Coronary artery (tissue), 2 donors: ENCODE results near the gene WFDC13.
"Not testable (repeated sequence)": the region's sequence is repeated elsewhere in the genome, so short reads cannot be mapped to it uniquely, and the experiment has no call there.

Experiments used
- DNase-seq: peaks from one replicate; pipeline ENCODE4 v3.0.0-alpha.2; 2017; ENCODE audit warnings: low spot score
- H3K27ac ChIP-seq, 2 donors: fragments of 200-600 bp; sonication (generic); one replicate each; pipeline ENCODE4 v1.5.1; 2016 to 2019
- H3K4me3 ChIP-seq: fragments of 200-600 bp; sonication (generic); 2 replicates; pipeline ENCODE4 v1.5.1; 2016; ENCODE audit warnings: mild to moderate bottlenecking, moderate library complexity
- TF ChIP-seq, protein P1 (sequence below): fragments of 200-600 bp; sonication (generic); IDR thresholded peaks from one replicate; pipeline ENCODE4 v1.5.1; 2019; ENCODE audit warnings: antibody characterized with exemption

The WFDC13 gene

GRCh38 chr20:45701104-45701503 is 734 bp upstream of the WFDC13 start:
- TF ChIP-seq, protein P1, sequence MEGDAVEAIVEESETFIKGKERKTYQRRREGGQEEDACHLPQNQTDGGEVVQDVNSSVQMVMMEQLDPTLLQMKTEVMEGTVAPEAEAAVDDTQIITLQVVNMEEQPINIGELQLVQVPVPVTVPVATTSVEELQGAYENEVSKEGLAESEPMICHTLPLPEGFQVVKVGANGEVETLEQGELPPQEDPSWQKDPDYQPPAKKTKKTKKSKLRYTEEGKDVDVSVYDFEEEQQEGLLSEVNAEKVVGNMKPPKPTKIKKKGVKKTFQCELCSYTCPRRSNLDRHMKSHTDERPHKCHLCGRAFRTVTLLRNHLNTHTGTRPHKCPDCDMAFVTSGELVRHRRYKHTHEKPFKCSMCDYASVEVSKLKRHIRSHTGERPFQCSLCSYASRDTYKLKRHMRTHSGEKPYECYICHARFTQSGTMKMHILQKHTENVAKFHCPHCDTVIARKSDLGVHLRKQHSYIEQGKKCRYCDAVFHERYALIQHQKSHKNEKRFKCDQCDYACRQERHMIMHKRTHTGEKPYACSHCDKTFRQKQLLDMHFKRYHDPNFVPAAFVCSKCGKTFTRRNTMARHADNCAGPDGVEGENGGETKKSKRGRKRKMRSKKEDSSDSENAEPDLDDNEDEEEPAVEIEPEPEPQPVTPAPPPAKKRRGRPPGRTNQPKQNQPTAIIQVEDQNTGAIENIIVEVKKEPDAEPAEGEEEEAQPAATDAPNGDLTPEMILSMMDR, result no peak
- H3K4me3 ChIP-seq, result no peak overlapping the region
- H3K27ac ChIP-seq, result no peak overlapping the region
- no peak for DNase-seq

- no peak within 1 kb of the TSS for H3K4me3 ChIP-seq
- no peak within 1 kb of the TSS for H3K27ac ChIP-seq
- TF ChIP-seq, protein P1, result no peak
- no peak for DNase-seq
Observed at GRCh38 chr20:45704969-45705637, 3.3 kb downstream of the WFDC13 start, which contains the start of gene WFDC10B. Gene WFDC10B (minus strand): TSS chr20:45705019. CDS start chr20:45685992, 19,027 bp downstream.

GRCh38 chr20:45716141-45716688 is 14.4 kb downstream of the WFDC13 start:
- not testable (repeated sequence) for DNase-seq

DNA sequence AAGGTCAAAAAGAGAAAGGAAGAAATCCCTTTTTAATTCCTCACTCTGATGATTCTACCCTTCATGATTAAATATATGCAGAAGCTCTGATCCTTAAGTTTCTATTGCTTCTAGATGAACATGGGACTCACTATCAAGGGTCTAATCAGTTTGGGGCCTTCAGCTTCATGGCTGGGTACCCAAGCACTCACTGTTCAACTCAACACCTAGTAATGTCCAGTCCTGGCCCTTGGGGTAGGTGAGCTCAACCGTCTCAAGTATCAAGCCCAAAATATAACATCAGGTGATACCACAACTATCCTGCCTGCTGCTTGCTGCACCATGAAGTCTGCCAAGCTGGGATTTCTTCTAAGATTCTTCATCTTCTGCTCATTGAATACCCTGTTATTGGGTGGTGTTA is 20.2 kb downstream of the WFDC13 start, which contains the start of gene SPINT4:
Gene SPINT4 (plus strand): TSS at position 301 of the 400 bp plus-strand sequence. CDS start 21 bp downstream, at position 322.
- Histone ChIP-seq H3K27ac (no peak within 1 kb of the TSS), H3K4me3 (no peak within 1 kb of the TSS)
- no peak for DNase-seq
- TF ChIP-seq, protein P1, result no peak

More at GRCh38 chr20:45716141-45716688, 14.4 kb downstream of the WFDC13 start:
- not testable (repeated sequence) for H3K4me3 ChIP-seq, H3K27ac ChIP-seq

DNA sequence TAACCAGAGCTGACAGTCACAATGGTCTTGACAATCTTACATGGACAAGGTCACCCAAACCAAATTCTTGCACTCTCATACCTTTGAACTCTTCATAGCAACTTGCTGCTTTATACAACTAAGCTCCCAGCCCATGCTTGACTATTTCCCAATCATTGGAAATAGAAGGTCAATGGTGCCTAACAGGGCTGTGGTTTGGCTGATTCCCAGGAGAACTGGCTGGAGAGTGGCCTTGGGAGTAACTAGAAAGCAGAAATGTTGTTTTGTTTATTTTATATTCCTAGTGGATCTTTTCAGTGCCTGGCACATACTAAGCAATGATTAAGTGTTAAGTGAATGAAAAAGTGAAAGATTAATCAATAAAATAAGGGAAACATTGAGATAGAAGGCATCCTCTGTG is 23.3 kb downstream of the WFDC13 start:
- DNase-seq, result no peak
- TF ChIP-seq, protein P1, result no peak
- Histone ChIP-seq H3K4me3 (no peak overlapping the region), H3K27ac (no peak overlapping the region)

DNA sequence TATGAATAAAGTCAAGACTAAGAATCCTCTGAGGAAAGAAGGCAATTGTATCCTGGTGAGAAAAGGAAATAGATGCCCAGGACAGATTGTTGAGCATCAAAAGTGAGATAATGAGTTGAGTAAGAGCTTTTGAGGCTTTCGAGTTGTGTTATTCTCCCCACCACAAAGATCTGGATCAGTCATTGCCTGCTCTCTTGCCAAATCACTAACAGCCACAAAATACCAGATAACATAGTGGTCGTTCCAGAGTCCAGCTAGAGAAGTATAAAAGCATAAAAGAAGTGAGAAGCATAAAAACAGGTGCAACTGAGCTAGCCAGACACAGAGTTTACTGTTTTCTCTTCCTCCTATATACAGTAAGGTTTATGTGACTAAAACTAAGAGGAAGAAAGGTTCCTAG is 25.2 kb downstream of the WFDC13 start:
- TF ChIP-seq, protein P1, result no peak
- DNase-seq, result no peak
- no peak overlapping the region for H3K4me3 ChIP-seq
- no peak overlapping the region for H3K27ac ChIP-seq

DNA sequence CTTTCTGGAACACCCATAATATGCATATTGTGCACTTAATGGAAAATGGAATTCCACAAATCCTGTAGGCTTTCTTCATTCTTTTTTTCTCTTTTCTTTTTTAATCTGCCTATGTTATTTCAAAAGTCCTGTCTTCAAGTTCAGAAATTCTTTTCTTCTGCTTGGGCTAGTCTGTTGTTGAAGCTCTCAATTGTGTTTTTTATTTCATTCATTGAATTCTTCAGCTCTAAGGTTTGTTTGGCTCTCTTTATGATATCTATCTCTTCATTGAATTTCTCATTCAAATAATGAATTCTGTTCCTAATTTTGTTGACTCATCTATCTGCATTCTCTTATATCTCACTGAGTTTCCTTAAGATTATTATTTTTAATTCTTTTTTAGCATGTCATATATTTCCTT is 30.4 kb downstream of the WFDC13 start:
- Histone ChIP-seq H3K27ac (no peak overlapping the region), H3K4me3 (no peak overlapping the region)
- no peak for DNase-seq
- TF ChIP-seq, protein P1, result no peak
